ENCODE results near the gene CPED1. TPM values are rescaled to one million over a fixed set of nuclear protein-coding genes. Genes with fewer than 3 reads are reported as not detected.

CPED1 gene
- total RNA-seq, 2 experiments from 2014 or later: not detected

- ATAC-seq: no peak
- DNase-seq: no peak
- Mint-ChIP-seq H3K4me1 (ENCODE audit: low read depth) (no peaks in the 10 kb centered on the region), H3K36me3 (ENCODE audit: low read depth) (no peaks in the 10 kb centered on the region), H3K27me3 (peaks cover 2% of the 10 kb centered on the region), H3K4me3 (no peak overlapping the region), H3K9me3 (no peaks in the 10 kb centered on the region), H3K27ac (no peak overlapping the region)
- intact Hi-C loops (cut with micrococcal nuclease): no loop called here
- POLR2A ChIA-PET: no interaction called here
- TF ChIP-seq, protein P1, sequence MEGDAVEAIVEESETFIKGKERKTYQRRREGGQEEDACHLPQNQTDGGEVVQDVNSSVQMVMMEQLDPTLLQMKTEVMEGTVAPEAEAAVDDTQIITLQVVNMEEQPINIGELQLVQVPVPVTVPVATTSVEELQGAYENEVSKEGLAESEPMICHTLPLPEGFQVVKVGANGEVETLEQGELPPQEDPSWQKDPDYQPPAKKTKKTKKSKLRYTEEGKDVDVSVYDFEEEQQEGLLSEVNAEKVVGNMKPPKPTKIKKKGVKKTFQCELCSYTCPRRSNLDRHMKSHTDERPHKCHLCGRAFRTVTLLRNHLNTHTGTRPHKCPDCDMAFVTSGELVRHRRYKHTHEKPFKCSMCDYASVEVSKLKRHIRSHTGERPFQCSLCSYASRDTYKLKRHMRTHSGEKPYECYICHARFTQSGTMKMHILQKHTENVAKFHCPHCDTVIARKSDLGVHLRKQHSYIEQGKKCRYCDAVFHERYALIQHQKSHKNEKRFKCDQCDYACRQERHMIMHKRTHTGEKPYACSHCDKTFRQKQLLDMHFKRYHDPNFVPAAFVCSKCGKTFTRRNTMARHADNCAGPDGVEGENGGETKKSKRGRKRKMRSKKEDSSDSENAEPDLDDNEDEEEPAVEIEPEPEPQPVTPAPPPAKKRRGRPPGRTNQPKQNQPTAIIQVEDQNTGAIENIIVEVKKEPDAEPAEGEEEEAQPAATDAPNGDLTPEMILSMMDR (IDR thresholded peaks at IDR 0.05): no peak
- CTCF ChIA-PET: no interaction called here
Measured at GRCh38 chr7:121020249-121020988, 31.9 kb downstream of the CPED1 start.

DNA sequence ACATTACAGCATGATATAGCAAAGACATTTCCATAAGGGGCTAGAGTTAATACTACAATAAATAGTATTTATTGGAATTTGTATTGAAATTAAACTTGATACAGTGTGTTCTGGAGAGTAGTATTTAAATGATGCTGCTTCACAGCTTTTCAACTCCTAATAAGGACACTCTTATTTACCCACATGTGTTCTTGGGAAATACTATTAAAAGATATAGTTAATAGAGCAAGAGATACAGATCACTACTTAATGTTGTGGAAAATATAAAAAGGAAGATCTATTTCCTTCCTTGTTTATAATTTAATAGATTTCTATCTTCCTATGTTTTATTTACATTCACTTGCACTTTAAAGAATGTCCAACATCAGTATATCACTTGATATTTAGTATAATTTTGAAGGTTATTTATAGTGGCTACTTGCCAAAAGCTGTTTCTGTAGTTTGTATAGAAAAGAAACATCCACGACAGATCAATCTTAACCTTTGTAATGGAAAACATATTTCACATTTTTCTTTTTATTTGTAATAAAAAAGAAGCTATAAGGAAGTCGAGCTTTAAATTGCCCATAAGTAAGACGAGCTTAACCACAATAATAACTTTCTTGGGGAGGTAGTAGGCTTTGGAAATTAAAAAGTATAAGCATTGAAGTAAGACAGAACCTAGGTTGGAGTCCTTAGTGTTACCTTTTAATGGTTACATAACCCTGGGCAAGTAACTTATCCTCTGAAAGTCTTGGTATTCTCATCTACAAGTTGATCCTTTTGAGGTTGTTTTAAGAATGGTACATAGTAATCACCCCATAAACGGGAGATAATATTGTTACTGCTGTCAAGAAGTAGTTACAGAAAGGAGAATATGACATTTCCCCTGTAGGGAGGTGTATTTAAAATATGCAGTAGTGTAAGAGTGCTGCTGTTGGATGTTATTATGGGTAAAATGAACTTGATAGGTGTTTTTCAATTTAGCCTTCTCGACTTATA is 32.8 kb downstream of the CPED1 start:
- intact Hi-C loops (cut with micrococcal nuclease): no loop called here
- peaks cover 6% of the 10 kb centered on the region for H3K27me3 Mint-ChIP-seq
- POLR2A ChIA-PET: no interaction called here
- no peak for DNase-seq
- no peak overlapping the region for H3K4me3 Mint-ChIP-seq
- H3K9me3 Mint-ChIP-seq: no peaks in the 10 kb centered on the region
- no peak overlapping the region for H3K27ac Mint-ChIP-seq
- ATAC-seq: no peak
- TF ChIP-seq, protein P1 (IDR thresholded peaks at IDR 0.05): no peak
- H3K36me3 Mint-ChIP-seq (ENCODE audit: low read depth): no peaks in the 10 kb centered on the region
- H3K4me1 Mint-ChIP-seq (ENCODE audit: low read depth): no peaks in the 10 kb centered on the region
- CTCF ChIA-PET: no interaction called here

GRCh38 chr7:121023194-121023593 is 34.7 kb downstream of the CPED1 start:
- intact Hi-C loops (cut with micrococcal nuclease): no loop called here

GRCh38 chr7:121023683-121024511 is 35.4 kb downstream of the CPED1 start:
- H3K36me3 Mint-ChIP-seq (ENCODE audit: low read depth): no peaks in the 10 kb centered on the region

More at GRCh38 chr7:121023194-121023593, 34.7 kb downstream of the CPED1 start:
- Mint-ChIP-seq H3K36me3 (ENCODE audit: low read depth) (no peaks in the 10 kb centered on the region), H3K27ac (no peak overlapping the region), H3K4me1 (ENCODE audit: low read depth) (no peaks in the 10 kb centered on the region), H3K27me3 (peaks cover 6% of the 10 kb centered on the region), H3K9me3 (no peaks in the 10 kb centered on the region), H3K4me3 (no peak overlapping the region)
- ATAC-seq (no peak), DNase-seq (no peak)
- ChIA-PET CTCF (no interaction called here), POLR2A (no interaction called here)
- TF ChIP-seq, protein P1 (IDR thresholded peaks at IDR 0.05): no peak

More at GRCh38 chr7:121023683-121024511, 35.4 kb downstream of the CPED1 start:
- no peaks in the 10 kb centered on the region for H3K4me1 Mint-ChIP-seq (ENCODE audit: low read depth)
- H3K27me3 Mint-ChIP-seq: peaks cover 6% of the 10 kb centered on the region
- POLR2A ChIA-PET: interaction anchor here (0.8 kb wide), 1 partner anchor 8 kb away, joined by 3 read pairs; no protein-coding TSS in a partner anchor
- intact Hi-C loops (cut with micrococcal nuclease): no loop called here
- H3K4me3 Mint-ChIP-seq: no peak overlapping the region
- TF ChIP-seq, protein P1 (IDR thresholded peaks at IDR 0.05): no peak
- ATAC-seq (no peak), DNase-seq (no peak)
- H3K27ac Mint-ChIP-seq: no peak overlapping the region
- CTCF ChIA-PET: interaction anchor here (0.8 kb wide), 1 partner anchor 8 kb away, joined by 3 read pairs; no protein-coding TSS in a partner anchor
- no peaks in the 10 kb centered on the region for H3K9me3 Mint-ChIP-seq

Measured in activated CD8-positive, alpha-beta T cell treated with anti-CD3 and anti-CD28 coated beads for 36 hours (primary cell).